ENCODE measurements around the gene DNAJC30.

The DNAJC30 gene

DNA sequence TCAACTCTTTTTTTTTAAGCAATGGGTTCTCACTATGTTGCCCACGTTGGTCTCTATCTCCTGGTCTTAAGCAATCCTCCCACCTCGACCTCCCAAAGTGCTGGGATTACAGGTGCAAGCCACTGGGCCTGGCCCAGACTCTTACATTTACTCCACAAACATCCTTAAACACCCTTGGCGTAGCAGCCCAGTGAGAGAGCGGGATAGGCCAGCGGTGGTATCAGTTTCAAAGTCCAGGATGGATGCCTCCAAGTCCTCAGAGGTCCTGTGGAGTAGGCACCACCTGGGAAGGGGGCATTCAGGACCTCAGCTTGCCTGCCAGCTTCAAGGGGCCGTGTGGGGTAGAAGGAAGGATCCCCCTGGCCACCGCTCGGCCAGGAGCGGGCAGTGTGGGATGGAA lies 33.7 kb downstream of the DNAJC30 start:
- DNase-seq: no peak

GRCh38 chr7:73648593-73649332 lies 34.5 kb downstream of the DNAJC30 start:
- no peak for DNase-seq

- DNase-seq: peak in 1 of 51 donors; percentile 11
These were observed 35.3 kb downstream of the DNAJC30 start for GRCh38 chr7:73647725-73648592.

DNA sequence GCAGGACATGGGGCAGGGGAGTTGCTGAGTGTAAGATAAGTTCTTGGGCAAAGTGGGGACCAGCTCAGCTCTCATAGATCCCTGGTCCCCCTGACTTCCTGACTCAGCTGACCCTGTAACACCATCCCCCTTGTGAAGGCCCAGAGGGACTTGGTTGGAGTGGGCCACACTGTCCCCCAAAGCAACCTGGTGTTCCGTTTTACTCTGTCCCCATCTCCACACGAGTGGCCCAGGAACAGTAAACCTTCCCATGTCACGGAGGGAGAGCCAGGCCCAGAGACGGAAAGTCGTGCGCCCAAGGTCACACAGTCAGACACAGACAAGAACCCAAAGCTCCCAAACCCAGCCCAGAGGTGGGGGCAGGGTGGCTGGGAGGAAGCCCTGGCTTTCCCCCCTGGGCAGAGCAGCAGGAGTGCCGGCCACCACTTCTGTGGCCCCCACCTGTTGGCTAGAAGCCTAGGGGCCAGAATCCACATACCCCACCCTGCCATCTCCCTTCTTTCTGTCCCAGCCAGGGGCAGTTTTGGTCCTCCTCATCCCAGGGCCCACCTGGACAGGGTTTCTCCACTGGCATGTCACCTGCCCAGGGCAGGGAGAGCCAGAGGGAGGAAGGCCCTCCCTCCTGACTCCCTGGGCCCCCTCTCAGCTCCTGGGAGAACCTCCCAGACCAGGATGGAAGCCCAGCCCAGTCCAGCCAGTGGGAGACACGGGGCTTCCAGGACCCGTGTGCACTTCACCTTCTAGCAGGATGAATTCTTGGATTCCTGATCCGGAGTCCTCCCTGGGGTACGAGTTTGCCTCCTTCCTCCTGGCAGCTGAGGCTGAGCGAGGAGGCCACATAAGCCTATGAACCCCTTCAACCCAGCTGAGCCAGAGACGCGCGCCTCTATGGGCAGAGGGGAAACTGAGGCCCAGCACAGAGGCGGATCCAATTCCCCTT lies 36.2 kb downstream of the DNAJC30 start:
- no peak for DNase-seq

DNA sequence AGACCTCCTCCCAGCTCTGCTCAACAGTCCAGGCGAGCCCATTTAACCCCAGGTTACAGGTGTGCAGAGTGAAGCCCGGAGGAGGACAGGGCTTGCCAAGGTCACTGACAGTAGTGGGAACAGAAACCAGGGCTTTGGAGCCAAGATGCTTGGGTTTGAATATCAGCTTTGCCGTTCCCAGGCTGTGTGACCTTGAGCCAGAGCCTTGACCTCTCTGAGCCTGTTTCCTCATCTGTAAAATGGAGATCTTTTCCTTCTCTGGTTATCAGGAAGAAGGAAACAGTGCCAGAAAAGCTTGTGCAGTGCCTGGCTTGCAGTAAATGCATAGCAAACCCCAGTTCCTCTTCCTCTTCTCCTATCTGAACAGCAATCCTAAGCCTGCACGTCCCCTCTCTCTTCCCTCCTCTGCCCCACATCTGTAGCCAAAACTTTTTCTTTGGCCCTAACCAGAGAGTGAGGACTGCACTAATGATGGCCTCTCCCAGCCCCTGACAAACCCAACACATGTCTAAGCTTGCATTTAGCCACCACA lies 37.5 kb downstream of the DNAJC30 start:
- DNase-seq: no peak

GRCh38 chr7:73644688-73645286 lies 38.5 kb downstream of the DNAJC30 start:
- no peak for DNase-seq

GRCh38 chr7:73642834-73643233 lies 40.4 kb downstream of the DNAJC30 start:
- DNase-seq: no peak

DNA sequence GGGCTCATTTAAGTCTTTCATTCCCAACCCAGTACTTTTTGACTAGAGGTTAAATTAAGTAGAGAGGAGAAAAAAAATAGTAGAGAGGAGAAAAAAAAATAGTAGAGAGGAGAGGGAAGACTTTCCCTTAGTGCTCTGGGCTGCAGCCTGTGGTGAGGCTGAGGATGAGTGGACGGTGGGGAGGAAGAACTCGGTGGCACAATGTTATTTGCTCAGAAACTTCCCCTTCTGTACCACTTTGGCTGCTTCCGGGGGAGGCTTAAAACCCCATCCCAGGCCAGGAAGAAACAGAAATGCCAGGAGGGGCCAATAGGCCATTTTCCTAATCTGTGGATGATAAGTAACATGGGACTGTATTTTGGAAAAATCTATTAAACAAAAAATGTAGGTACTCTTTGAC lies 44.3 kb downstream of the DNAJC30 start:
- no peak for DNase-seq

DNA sequence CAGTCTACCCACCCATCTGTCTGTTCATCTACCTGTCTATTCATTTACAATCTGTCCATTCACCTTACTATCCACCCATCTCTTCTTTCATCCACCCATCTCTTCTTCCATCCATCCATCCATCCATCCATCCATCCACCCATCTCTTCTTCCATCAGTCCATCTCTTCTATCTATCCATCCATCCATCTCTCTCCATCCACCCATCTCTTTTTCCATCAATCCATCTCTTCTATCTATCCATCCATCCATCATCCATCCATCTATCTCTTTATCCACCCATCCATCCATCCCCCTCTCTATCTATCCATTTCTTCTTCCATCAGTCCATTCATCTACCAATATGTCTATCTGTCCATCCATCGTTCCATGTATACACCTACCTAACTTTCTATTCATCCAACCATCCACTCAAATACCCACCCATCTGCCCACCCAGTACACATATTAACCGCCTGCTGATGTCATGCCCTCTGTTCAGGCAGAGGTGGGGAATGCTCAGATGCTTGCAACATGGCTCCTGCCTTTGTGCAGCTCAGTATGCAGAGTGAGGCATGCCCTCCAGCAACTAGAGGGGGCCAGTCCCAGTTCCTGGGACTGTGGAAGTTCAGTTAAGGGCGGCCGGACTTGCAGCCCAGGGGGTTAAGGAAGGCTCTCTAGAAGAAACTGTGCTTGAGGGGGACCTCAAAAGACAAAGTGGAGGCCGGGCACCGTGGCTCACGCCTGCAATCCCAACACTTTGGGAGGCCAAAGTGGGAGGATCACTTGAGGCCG lies 47.6 kb downstream of the DNAJC30 start:
- DNase-seq: no peak

DNA sequence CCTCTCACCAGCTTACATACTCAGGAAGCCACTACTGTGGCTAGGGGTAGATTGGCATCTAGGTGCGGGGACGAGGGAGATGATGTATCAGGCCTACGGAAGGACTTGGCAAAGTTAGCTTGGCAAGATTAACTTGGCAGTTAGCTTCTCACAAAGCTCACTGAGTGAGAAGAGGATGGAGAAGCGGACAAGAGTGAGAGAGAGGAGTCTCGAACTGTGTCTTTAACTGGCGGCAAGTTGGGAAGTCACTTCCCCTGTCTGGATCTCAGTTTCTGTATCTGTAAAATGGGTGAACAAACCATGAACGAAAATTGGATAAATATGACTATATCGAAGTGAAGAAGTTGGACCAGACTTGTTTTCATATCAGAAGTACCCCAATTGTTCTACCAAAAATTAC lies 49.4 kb downstream of the DNAJC30 start:
- no peak for DNase-seq

GRCh38 chr7:73633323-73633722 lies 49.9 kb downstream of the DNAJC30 start:
- no peak for DNase-seq

DNA sequence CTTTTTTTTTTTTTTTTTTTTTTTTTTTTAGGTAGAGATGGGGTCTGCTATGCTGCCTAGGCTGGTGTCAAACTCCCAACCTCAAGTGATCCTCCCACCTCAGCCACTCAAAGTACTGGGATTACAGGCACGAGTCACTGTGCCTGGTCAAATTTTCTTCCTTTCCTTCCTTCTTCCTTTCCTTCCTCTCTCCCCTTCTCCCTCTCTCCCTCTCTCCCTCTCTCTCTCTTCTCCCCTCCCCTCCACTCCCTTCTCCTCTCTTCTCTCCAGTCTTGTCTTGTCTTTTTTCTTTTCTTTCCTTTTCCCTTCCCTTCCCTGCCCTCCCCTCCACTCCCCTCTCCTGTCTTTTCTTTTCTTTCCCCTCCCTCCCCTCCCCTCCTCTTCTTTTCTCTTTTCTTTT lies 51.7 kb downstream of the DNAJC30 start:
- no peak for DNase-seq

All from hypothalamus (tissue), 51 donors.